Neural cell (in vitro differentiated cells): ENCODE measurements around the gene PCYT1A. TPM values are rescaled to one million over a fixed set of nuclear protein-coding genes. Genes with fewer than 3 reads are reported as not detected.

Experiments
- H2AFZ ChIP-seq: fragments of 200-600, 300-800 bp; sonication (generic), shearing (Covaris generic); 2 replicates; pipeline ENCODE4 v1.6.0; 2014; ENCODE audit warnings: low read depth, mild to moderate bottlenecking, antibody characterized with exemption, low read length, moderate library complexity
- H3F3A ChIP-seq: fragments of 200-600 bp; shearing (Covaris generic); 2 replicates; pipeline ENCODE4 v1.6.1; 2016; ENCODE audit warnings: mild to moderate bottlenecking, moderate library complexity, mixed read lengths, antibody characterized with exemption, low read length; ENCODE audit not compliant: insufficient read depth, poor library complexity, severe bottlenecking
- H3K27ac ChIP-seq: fragments of 200-600, 300-800 bp; sonication (generic), shearing (Covaris generic); 2 replicates; pipeline ENCODE4 v1.5.1; 2014; ENCODE audit warnings: mild to moderate bottlenecking, low read length, moderate library complexity
- H3K27me3 ChIP-seq: fragments of 300-800, 200-600 bp; sonication (generic), shearing (Covaris generic); 2 replicates; pipeline ENCODE4 v1.6.0; 2014; ENCODE audit warnings: mild to moderate bottlenecking, low read depth, low read length, moderate library complexity; ENCODE audit not compliant: insufficient read depth
- H3K36me3 ChIP-seq: fragments of 300-800, 200-600 bp; sonication (generic), shearing (Covaris generic); 2 replicates; pipeline ENCODE4 v1.5.1; 2014; ENCODE audit warnings: mild to moderate bottlenecking, antibody characterized with exemption, low read length, moderate library complexity; ENCODE audit not compliant: insufficient read depth
- H3K4me2 ChIP-seq: fragments of 300-800, 200-600 bp; sonication (generic), shearing (Covaris generic); 2 replicates; pipeline ENCODE4 v1.6.0; 2014; ENCODE audit warnings: mild to moderate bottlenecking, low read length
- H3K4me3 ChIP-seq: fragments of 300-800, 200-600 bp; sonication (generic), shearing (Covaris generic); 2 replicates; pipeline ENCODE4 v1.5.1; 2014; ENCODE audit warnings: mild to moderate bottlenecking, low read length, moderate library complexity
- H3K79me2 ChIP-seq: fragments of 200-600 bp; shearing (Covaris generic); replicated peaks from 2 replicates; pipeline ENCODE4 v1.6.0; 2014; ENCODE audit warnings: mild to moderate bottlenecking, low read length, moderate library complexity; ENCODE audit not compliant: insufficient read depth
- H3K9ac ChIP-seq: fragments of 300-800, 200-600 bp; sonication (generic), shearing (Covaris generic); 2 replicates; pipeline ENCODE4 v1.6.1; 2016; ENCODE audit warnings: mild to moderate bottlenecking, low read length, mixed read lengths
- H3K9me2 ChIP-seq: fragments of 200-600 bp; shearing (Covaris generic); 2 replicates; pipeline ENCODE4 v1.6.1; 2016; ENCODE audit warnings: mild to moderate bottlenecking, low read length, mixed read lengths; ENCODE audit not compliant: insufficient read depth
- H3K9me3 ChIP-seq: fragments of 200-600, 300-800 bp; sonication (generic), shearing (Covaris generic); 2 replicates; pipeline ENCODE4 v1.6.1; 2016; ENCODE audit warnings: mild to moderate bottlenecking, mixed run types, low read length, moderate library complexity, mixed read lengths
- H4K20me1 ChIP-seq: fragments of 200-600 bp; shearing (Covaris generic); 2 replicates; pipeline ENCODE4 v1.6.1; 2016; ENCODE audit warnings: mild to moderate bottlenecking, mixed run types; ENCODE audit not compliant: insufficient read depth
- EP300 ChIP-seq: fragments of 450-650 bp; conservative IDR thresholded peaks from 2 replicates; pipeline ENCODE4 v1.6.1; 2014; ENCODE audit warnings: antibody characterized with exemption, mild to moderate bottlenecking, moderate library complexity; ENCODE audit not compliant: poor library complexity, severe bottlenecking
- EZH2 ChIP-seq: fragments of 200-600, 300-800 bp; shearing (Covaris generic), sonication (generic); IDR thresholded peaks from 2 replicates; pipeline ENCODE4 v1.6.1; 2014; ENCODE audit warnings: antibody characterized with exemption, low read length, borderline replicate concordance, mild to moderate bottlenecking; ENCODE audit not compliant: insufficient read depth, poor library complexity, severe bottlenecking
- MXI1 ChIP-seq: fragments of 450-650 bp; conservative IDR thresholded peaks from 2 replicates; pipeline ENCODE4 v1.6.1; 2014; ENCODE audit warnings: antibody characterized with exemption, mild to moderate bottlenecking; ENCODE audit not compliant: poor library complexity, severe bottlenecking
- POLR2AphosphoS5 ChIP-seq: IDR thresholded peaks from 2 replicates; pipeline ENCODE4 v1.6.1; 2012
- RAD21 ChIP-seq: fragments of 450-650 bp; conservative IDR thresholded peaks from 2 replicates; pipeline ENCODE4 v1.6.1; 2014; ENCODE audit warnings: antibody characterized with exemption, mild to moderate bottlenecking, moderate library complexity
- SMC3 ChIP-seq: fragments of 450-650 bp; conservative IDR thresholded peaks from 2 replicates; pipeline ENCODE4 v1.6.1; 2014; ENCODE audit warnings: antibody characterized with exemption, mild to moderate bottlenecking, moderate library complexity; ENCODE audit not compliant: poor library complexity
- TAF1 ChIP-seq: IDR thresholded peaks from 2 replicates; pipeline ENCODE4 v1.6.1; 2012; ENCODE audit warnings: low read depth
- polyA plus RNA-seq: library from polyadenylated mRNA; depleted of rRNA; stranded (reverse); fragments of >200 nt; gene quantifications from 2 replicates; pipeline ENCODE4 v1.2.3, GENCODE V29; 2014
- TF ChIP-seq, protein P1 (sequence below): IDR thresholded peaks from 2 replicates; pipeline ENCODE4 v1.6.1; 2012; ENCODE audit warnings: borderline replicate concordance
- TF ChIP-seq, protein P2 (sequence below): fragments of 450-650 bp; IDR thresholded peaks from 2 replicates; pipeline ENCODE4 v1.5.1; 2014; ENCODE audit warnings: antibody characterized with exemption, mild to moderate bottlenecking, moderate library complexity; ENCODE audit not compliant: poor library complexity, severe bottlenecking

PCYT1A gene
- polyA plus RNA-seq, 1 donor from 2014 or later, result 21.7 TPM

- Histone ChIP-seq H3K9me3 (no peaks in the 10 kb centered on the region), H3K27ac (no peak overlapping the region), H3K9me2 (no peaks in the 10 kb centered on the region), H3F3A (no peaks in the 10 kb centered on the region), H3K4me2 (no peak overlapping the region), H3K79me2 (no peaks in the 10 kb centered on the region), H3K27me3 (no peaks in the 10 kb centered on the region), H3K9ac (no peak overlapping the region), H2AFZ (no peak overlapping the region), H3K4me3 (no peak overlapping the region), H4K20me1 (no peaks in the 10 kb centered on the region), H3K36me3 (no peaks in the 10 kb centered on the region)
- TF ChIP-seq, protein P1, sequence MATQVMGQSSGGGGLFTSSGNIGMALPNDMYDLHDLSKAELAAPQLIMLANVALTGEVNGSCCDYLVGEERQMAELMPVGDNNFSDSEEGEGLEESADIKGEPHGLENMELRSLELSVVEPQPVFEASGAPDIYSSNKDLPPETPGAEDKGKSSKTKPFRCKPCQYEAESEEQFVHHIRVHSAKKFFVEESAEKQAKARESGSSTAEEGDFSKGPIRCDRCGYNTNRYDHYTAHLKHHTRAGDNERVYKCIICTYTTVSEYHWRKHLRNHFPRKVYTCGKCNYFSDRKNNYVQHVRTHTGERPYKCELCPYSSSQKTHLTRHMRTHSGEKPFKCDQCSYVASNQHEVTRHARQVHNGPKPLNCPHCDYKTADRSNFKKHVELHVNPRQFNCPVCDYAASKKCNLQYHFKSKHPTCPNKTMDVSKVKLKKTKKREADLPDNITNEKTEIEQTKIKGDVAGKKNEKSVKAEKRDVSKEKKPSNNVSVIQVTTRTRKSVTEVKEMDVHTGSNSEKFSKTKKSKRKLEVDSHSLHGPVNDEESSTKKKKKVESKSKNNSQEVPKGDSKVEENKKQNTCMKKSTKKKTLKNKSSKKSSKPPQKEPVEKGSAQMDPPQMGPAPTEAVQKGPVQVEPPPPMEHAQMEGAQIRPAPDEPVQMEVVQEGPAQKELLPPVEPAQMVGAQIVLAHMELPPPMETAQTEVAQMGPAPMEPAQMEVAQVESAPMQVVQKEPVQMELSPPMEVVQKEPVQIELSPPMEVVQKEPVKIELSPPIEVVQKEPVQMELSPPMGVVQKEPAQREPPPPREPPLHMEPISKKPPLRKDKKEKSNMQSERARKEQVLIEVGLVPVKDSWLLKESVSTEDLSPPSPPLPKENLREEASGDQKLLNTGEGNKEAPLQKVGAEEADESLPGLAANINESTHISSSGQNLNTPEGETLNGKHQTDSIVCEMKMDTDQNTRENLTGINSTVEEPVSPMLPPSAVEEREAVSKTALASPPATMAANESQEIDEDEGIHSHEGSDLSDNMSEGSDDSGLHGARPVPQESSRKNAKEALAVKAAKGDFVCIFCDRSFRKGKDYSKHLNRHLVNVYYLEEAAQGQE, result no peak
- no peak for TF ChIP-seq SMC3
- TF ChIP-seq, protein P2, sequence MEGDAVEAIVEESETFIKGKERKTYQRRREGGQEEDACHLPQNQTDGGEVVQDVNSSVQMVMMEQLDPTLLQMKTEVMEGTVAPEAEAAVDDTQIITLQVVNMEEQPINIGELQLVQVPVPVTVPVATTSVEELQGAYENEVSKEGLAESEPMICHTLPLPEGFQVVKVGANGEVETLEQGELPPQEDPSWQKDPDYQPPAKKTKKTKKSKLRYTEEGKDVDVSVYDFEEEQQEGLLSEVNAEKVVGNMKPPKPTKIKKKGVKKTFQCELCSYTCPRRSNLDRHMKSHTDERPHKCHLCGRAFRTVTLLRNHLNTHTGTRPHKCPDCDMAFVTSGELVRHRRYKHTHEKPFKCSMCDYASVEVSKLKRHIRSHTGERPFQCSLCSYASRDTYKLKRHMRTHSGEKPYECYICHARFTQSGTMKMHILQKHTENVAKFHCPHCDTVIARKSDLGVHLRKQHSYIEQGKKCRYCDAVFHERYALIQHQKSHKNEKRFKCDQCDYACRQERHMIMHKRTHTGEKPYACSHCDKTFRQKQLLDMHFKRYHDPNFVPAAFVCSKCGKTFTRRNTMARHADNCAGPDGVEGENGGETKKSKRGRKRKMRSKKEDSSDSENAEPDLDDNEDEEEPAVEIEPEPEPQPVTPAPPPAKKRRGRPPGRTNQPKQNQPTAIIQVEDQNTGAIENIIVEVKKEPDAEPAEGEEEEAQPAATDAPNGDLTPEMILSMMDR, result no peak
- TF ChIP-seq MXI1, result no peak
- no peak for TF ChIP-seq EP300
- TF ChIP-seq POLR2AphosphoS5, result no peak
- TF ChIP-seq RAD21, result no peak
- TF ChIP-seq TAF1, result no peak
- no peak for TF ChIP-seq EZH2
These were observed 32.9 kb downstream of the PCYT1A start for GRCh38 chr3:196254376-196255283.

- H3K9me2 ChIP-seq, result no peaks in the 10 kb centered on the region
- H3K27me3 ChIP-seq, result no peaks in the 10 kb centered on the region
- H3K4me3 ChIP-seq, result no peak overlapping the region
- TF ChIP-seq, protein P1, result no peak
- no peak for TF ChIP-seq RAD21
- TF ChIP-seq EP300, result no peak
- TF ChIP-seq EZH2, result no peak
- TF ChIP-seq TAF1, result no peak
- TF ChIP-seq, protein P2, result no peak
- TF ChIP-seq MXI1, result no peak
- no peak for TF ChIP-seq POLR2AphosphoS5
- no peaks in the 10 kb centered on the region for H3K36me3 ChIP-seq
- H2AFZ ChIP-seq, result no peak overlapping the region
- H3K9me3 ChIP-seq, result no peaks in the 10 kb centered on the region
- H3K4me2 ChIP-seq, result no peak overlapping the region
- no peaks in the 10 kb centered on the region for H3K79me2 ChIP-seq
- H3K27ac ChIP-seq, result no peak overlapping the region
- no peaks in the 10 kb centered on the region for H4K20me1 ChIP-seq
- H3F3A ChIP-seq, result no peaks in the 10 kb centered on the region
- no peak overlapping the region for H3K9ac ChIP-seq
These were observed 35.6 kb downstream of the PCYT1A start for GRCh38 chr3:196251918-196252317.
